Measurements from ENCODE around the gene ARFGEF2. TPM values are rescaled to one million over a fixed set of nuclear protein-coding genes. Genes with fewer than 3 reads are reported as not detected.

Gene ARFGEF2
- total and polyA plus RNA-seq, 2 of the 8 experiments (the other 6 are each of a cell fraction or from before 2014, with no cell fraction given), result 8.1 to 21.8 TPM

DNA sequence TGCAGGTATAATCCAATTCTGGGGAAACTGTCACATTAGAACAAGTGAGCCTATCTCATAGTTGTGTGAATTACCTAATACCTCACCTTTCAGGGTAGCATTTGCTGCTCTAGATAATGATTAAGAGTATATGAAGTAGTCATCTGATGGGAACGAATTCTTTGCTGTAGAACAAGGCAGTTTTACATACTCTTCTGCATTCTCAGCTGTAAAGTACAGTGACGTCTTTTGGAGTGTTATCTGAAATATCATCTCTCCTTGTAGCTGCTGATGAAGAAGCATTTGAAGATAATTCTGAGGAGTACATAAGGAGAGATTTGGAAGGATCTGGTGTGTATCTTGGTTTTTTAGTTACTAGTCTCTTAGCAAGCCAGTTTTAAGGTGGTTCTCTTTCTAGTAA, 153.0 kb downstream of the ARFGEF2 start (continued):
- no peak for TF ChIP-seq NRF1 (IDR thresholded peaks at IDR 0.05; ENCODE audit: low read depth, low read length)
- no peak for TF ChIP-seq NANOG (IDR thresholded peaks at IDR 0.05; ENCODE audit: insufficient read depth, low read depth, low read length, poor library complexity, severe bottlenecking)
- TF ChIP-seq FOSL1 (IDR thresholded peaks at IDR 0.05; ENCODE audit: insufficient read depth, low read depth, low read length), result no peak

Measured in H1 (cell line).